Muscle layer of colon (tissue), 2 donors: ENCODE data around the gene ITFG1.

ENCODE experiments used
- H3K27ac ChIP-seq: one replicate; pipeline ENCODE4 v1.7.0; 2013; ENCODE audit warnings: low read depth, mild to moderate bottlenecking, low read length, moderate library complexity
- H3K27me3 ChIP-seq, 2 donors: one replicate each; pipeline ENCODE4 v1.7.0; 2013; ENCODE audit warnings: low read length in 2 of 2, mild to moderate bottlenecking in 2 of 2; ENCODE audit not compliant: insufficient read depth in 2 of 2, control insufficient read depth in 1 of 2
- H3K36me3 ChIP-seq: one replicate; pipeline ENCODE4 v1.7.0; 2013; ENCODE audit warnings: mild to moderate bottlenecking, low read length; ENCODE audit not compliant: insufficient read depth
- H3K4me1 ChIP-seq: one replicate; pipeline ENCODE4 v1.7.0; 2013; ENCODE audit warnings: mild to moderate bottlenecking, low read length; ENCODE audit not compliant: insufficient read depth
- H3K4me3 ChIP-seq, 2 donors: one replicate each; pipeline ENCODE4 v1.7.0; 2013; ENCODE audit warnings: low read length in 2 of 2, low read depth in 1 of 2, mild to moderate bottlenecking in 1 of 2, moderate library complexity in 1 of 2
- H3K9ac ChIP-seq: one replicate; pipeline ENCODE4 v1.7.0; 2013; ENCODE audit warnings: low read length
- H3K9me3 ChIP-seq: one replicate; pipeline ENCODE4 v1.7.0; 2013; ENCODE audit warnings: mild to moderate bottlenecking, low read length
- donor health status: abdominal sarcoma.
- donor health status: Adenocarcinoma of cecum.

The ITFG1 gene

GRCh38 chr16:47460711-47461597 lies at the start of gene ITFG1, which contains the start of gene PHKB:
ITFG1 (minus strand) TSS chr16:47461063; CDS start chr16:47461045, 18 bp downstream.
PHKB (plus strand) TSS chr16:47461331; CDS start chr16:47461351, 20 bp downstream.
- H3K27me3 ChIP-seq: no peaks in the 10 kb centered on the region
- H3K9me3 ChIP-seq: no peaks in the 10 kb centered on the region
- H3K4me3 ChIP-seq: peak within 1 kb of the TSS; percentile 95 to 98
- peaks cover 46% of the 10 kb centered on the region for H3K4me1 ChIP-seq
- peaks cover 8% of the 10 kb centered on the region for H3K36me3 ChIP-seq
- H3K9ac ChIP-seq: peak within 1 kb of the TSS; percentile 97
- H3K27ac ChIP-seq: peak within 1 kb of the TSS; percentile 93

GRCh38 chr16:47507701-47508100 lies 46.8 kb upstream of the ITFG1 start:
- Histone ChIP-seq H3K9ac (no peak overlapping the region), H3K4me1 (no peaks in the 10 kb centered on the region), H3K36me3 (peaks cover 36% of the 10 kb centered on the region), H3K4me3 (no peak overlapping the region), H3K27ac (no peak overlapping the region), H3K27me3 (no peaks in the 10 kb centered on the region), H3K9me3 (no peaks in the 10 kb centered on the region)

- H3K4me3 ChIP-seq: no peak overlapping the region
- H3K4me1 ChIP-seq: no peaks in the 10 kb centered on the region
- peaks cover 30% of the 10 kb centered on the region for H3K36me3 ChIP-seq
- no peak overlapping the region for H3K27ac ChIP-seq
- no peak overlapping the region for H3K9ac ChIP-seq
- H3K27me3 ChIP-seq: no peaks in the 10 kb centered on the region
- H3K9me3 ChIP-seq: no peaks in the 10 kb centered on the region
Observed at GRCh38 chr16:47506800-47507199, 45.9 kb upstream of the ITFG1 start.

GRCh38 chr16:47504599-47504998 lies 43.7 kb upstream of the ITFG1 start:
- Histone ChIP-seq H3K4me1 (no peaks in the 10 kb centered on the region), H3K27ac (no peak overlapping the region), H3K36me3 (peaks cover 30% of the 10 kb centered on the region), H3K4me3 (no peak overlapping the region), H3K9me3 (no peaks in the 10 kb centered on the region), H3K27me3 (no peaks in the 10 kb centered on the region), H3K9ac (no peak overlapping the region)

GRCh38 chr16:47503936-47504335 lies 43.1 kb upstream of the ITFG1 start:
- H3K4me3 ChIP-seq: no peak overlapping the region
- H3K36me3 ChIP-seq: peaks cover 32% of the 10 kb centered on the region
- H3K27me3 ChIP-seq: no peaks in the 10 kb centered on the region
- H3K9me3 ChIP-seq: no peaks in the 10 kb centered on the region
- no peaks in the 10 kb centered on the region for H3K4me1 ChIP-seq
- no peak overlapping the region for H3K9ac ChIP-seq
- H3K27ac ChIP-seq: no peak overlapping the region

- Histone ChIP-seq H3K4me3 (no peak overlapping the region), H3K36me3 (peaks cover 33% of the 10 kb centered on the region), H3K9ac (no peak overlapping the region), H3K27ac (no peak overlapping the region), H3K4me1 (peaks cover 1% of the 10 kb centered on the region), H3K9me3 (no peaks in the 10 kb centered on the region), H3K27me3 (no peaks in the 10 kb centered on the region)
Observed at GRCh38 chr16:47499700-47500264, 38.9 kb upstream of the ITFG1 start.

- no peak overlapping the region for H3K9ac ChIP-seq
- H3K27ac ChIP-seq: no peak overlapping the region
- H3K36me3 ChIP-seq: peaks cover 28% of the 10 kb centered on the region
- H3K27me3 ChIP-seq: no peaks in the 10 kb centered on the region
- no peaks in the 10 kb centered on the region for H3K9me3 ChIP-seq
- H3K4me3 ChIP-seq: no peak overlapping the region
- peaks cover 7% of the 10 kb centered on the region for H3K4me1 ChIP-seq
Observed at GRCh38 chr16:47499080-47499699, 38.3 kb upstream of the ITFG1 start.

GRCh38 chr16:47493381-47494337 lies 32.8 kb upstream of the ITFG1 start:
- Histone ChIP-seq H3K36me3 (peaks cover 6% of the 10 kb centered on the region), H3K4me3 (peak overlapping the region in 1 of 2 donors; percentile 15), H3K9ac (no peak overlapping the region), H3K9me3 (no peaks in the 10 kb centered on the region), H3K27ac (peak overlapping the region; percentile 36), H3K27me3 (no peaks in the 10 kb centered on the region), H3K4me1 (peaks cover 27% of the 10 kb centered on the region)

GRCh38 chr16:47492428-47493377 lies 31.8 kb upstream of the ITFG1 start:
- no peaks in the 10 kb centered on the region for H3K27me3 ChIP-seq

GRCh38 chr16:47492036-47492427 lies 31.2 kb upstream of the ITFG1 start:
- Histone ChIP-seq H3K9ac (no peak overlapping the region), H3K9me3 (no peaks in the 10 kb centered on the region), H3K4me1 (peaks cover 27% of the 10 kb centered on the region), H3K27me3 (no peaks in the 10 kb centered on the region), H3K36me3 (no peaks in the 10 kb centered on the region), H3K4me3 (peak overlapping the region in 1 of 2 donors; percentile 15), H3K27ac (no peak overlapping the region)

More at GRCh38 chr16:47492428-47493377, 31.8 kb upstream of the ITFG1 start:
- H3K36me3 ChIP-seq: no peaks in the 10 kb centered on the region
- H3K4me1 ChIP-seq: peaks cover 27% of the 10 kb centered on the region
- no peak overlapping the region for H3K9ac ChIP-seq
- no peaks in the 10 kb centered on the region for H3K9me3 ChIP-seq
- peak overlapping the region; percentile 36 for H3K27ac ChIP-seq
- peak overlapping the region in 1 of 2 donors; percentile 15 for H3K4me3 ChIP-seq
